Fibroblast of lung (primary cell): ENCODE measurements around the gene MKLN1.

Experiments used
- EZH2 ChIP-seq: IDR thresholded peaks from 2 replicates; pipeline ENCODE4 v1.5.1; 2012; ENCODE audit warnings: low read length, control low read depth, mild to moderate bottlenecking; ENCODE audit errors: missing control alignments
- TF ChIP-seq, protein P1 (sequence below), 2 donors: IDR thresholded peaks in 1 of 2; conservative IDR thresholded peaks in 1 of 2; 1 replicate in 1 of 2; 2 replicates in 1 of 2; pipeline ENCODE4 v1.5.1; 2011 to 2012; ENCODE audit warnings: low read length in 2 of 2, control low read depth in 1 of 2, inconsistent platforms in 1 of 2, low read depth in 1 of 2, mild to moderate bottlenecking in 1 of 2

- TF ChIP-seq, protein P1, sequence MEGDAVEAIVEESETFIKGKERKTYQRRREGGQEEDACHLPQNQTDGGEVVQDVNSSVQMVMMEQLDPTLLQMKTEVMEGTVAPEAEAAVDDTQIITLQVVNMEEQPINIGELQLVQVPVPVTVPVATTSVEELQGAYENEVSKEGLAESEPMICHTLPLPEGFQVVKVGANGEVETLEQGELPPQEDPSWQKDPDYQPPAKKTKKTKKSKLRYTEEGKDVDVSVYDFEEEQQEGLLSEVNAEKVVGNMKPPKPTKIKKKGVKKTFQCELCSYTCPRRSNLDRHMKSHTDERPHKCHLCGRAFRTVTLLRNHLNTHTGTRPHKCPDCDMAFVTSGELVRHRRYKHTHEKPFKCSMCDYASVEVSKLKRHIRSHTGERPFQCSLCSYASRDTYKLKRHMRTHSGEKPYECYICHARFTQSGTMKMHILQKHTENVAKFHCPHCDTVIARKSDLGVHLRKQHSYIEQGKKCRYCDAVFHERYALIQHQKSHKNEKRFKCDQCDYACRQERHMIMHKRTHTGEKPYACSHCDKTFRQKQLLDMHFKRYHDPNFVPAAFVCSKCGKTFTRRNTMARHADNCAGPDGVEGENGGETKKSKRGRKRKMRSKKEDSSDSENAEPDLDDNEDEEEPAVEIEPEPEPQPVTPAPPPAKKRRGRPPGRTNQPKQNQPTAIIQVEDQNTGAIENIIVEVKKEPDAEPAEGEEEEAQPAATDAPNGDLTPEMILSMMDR (conservative IDR thresholded peaks at IDR 0.05 in 1 of 2, IDR thresholded peaks at IDR 0.05 in 1 of 2; ENCODE audit: low read depth in 1 of 2, low read length in 2 of 2): no peak
- TF ChIP-seq EZH2: no peak
These were observed 2.6 kb downstream of the MKLN1 start for GRCh38 chr7:131330299-131330698.
